AG10803 (cell line): ENCODE measurements around the gene MAP1LC3B2.
"Not testable (repeated sequence)": the region's sequence is repeated elsewhere in the genome, so short reads cannot be mapped to it uniquely, and the experiment has no call there.

Experiments
- DNase-seq: peaks from one replicate; pipeline ENCODE4 v3.0.0; 2010; ENCODE audit warnings: low read depth
- H3K4me3 ChIP-seq: 2 replicates; pipeline ENCODE4 v1.5.1; 2011; ENCODE audit warnings: mild to moderate bottlenecking, low read length, control low read depth
- CTCF ChIP-seq: conservative IDR thresholded peaks from 2 replicates; pipeline ENCODE4 v1.5.1; 2011; ENCODE audit warnings: mild to moderate bottlenecking, low read length, control low read depth, inconsistent platforms

Gene MAP1LC3B2

GRCh38 chr12:116568203-116568602, 9.0 kb downstream of the MAP1LC3B2 start:
- H3K4me3 ChIP-seq: no peak overlapping the region
- DNase-seq: no peak
- no peak for TF ChIP-seq CTCF

DNA sequence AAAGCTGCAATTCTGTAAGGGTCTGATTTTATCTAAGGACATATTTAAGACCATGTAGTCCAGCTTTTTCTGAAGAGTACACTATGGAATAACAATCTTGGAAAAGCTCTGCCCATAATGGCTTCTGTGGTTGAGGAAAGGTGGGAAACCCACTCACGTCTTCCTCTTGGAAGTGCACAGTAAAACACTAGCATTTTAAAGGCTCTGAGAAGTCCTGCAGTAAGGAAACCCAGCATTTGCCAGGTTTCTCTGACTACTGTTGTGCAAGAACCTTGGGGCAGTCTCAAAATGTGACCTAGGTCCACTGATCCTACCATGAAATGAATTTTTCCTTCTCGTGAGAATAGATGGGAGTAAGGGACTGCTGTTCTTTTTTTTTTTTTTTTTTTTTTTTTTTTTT, 11.9 kb downstream of the MAP1LC3B2 start:
- TF ChIP-seq CTCF: no peak
- no peak for DNase-seq
- H3K4me3 ChIP-seq: no peak overlapping the region

DNA sequence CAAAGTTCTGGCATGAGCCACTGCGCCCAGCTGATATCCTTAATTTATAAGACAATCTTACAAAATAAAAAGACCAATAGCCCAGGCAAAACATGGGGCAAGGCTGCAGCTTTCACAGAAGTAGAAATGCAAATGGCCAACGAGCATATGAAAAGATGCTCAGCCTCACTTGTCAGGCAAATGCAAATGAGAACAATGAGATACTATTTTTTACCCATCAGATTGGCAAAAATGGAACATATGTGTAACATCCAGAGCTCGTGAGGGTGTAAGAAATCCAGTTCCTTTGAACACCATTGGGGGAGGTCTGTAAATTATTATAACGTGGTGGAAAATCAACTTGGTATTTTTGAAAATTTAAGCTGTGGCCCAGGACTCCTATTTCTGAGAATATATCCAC, 14.6 kb downstream of the MAP1LC3B2 start:
- no peak overlapping the region for H3K4me3 ChIP-seq
- DNase-seq: no peak
- TF ChIP-seq CTCF: no peak

- not testable (repeated sequence) for DNase-seq, H3K4me3 ChIP-seq
These were observed 16.6 kb downstream of the MAP1LC3B2 start for GRCh38 chr12:116575754-116576153.

GRCh38 chr12:116577154-116577561, 18.0 kb downstream of the MAP1LC3B2 start:
- H3K4me3 ChIP-seq: no peak overlapping the region
- TF ChIP-seq CTCF: no peak
- DNase-seq: no peak

DNA sequence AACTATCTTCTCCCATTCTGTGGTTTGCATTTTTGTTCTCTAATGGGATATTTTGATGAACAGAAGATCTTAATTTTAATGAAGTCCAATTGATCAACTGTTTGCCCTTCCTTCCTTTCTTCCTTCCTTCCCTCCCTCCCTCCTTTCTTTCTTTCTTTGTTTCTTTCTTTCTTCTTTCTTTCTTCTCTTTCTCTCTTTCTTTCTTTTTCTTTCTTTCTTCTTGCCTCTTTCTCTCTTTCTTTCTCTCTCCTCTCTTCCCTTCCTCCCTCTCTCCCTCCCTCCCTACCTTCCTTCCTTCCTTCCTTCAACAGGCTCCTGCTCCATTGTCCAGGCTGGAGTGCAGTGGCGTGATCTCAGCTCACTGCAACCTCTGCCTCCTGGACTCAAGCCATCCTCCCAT, 18.9 kb downstream of the MAP1LC3B2 start:
- TF ChIP-seq CTCF: no peak
- DNase-seq: no peak
- H3K4me3 ChIP-seq: no peak overlapping the region

DNA sequence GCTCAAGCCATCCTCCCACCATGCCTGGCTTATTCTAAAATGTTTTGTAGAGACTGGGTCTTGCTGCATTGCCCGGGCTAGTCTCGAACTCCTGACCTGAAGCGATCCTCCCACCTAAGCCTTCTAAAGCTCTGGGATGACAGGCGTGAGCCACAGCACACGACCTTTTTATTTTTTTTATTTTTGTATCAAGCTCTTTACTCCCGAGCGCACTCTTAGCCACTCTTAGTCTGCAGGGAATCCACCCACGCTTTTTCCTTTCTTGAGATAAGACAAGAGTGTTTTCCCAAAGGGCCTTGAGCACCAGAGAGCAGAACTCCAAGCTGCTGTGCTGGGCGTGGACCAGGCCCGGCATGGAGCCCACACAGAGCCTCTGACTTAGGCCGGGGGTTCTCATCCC, 23.4 kb downstream of the MAP1LC3B2 start:
- TF ChIP-seq CTCF: no peak
- no peak overlapping the region for H3K4me3 ChIP-seq
- DNase-seq: no peak

DNA sequence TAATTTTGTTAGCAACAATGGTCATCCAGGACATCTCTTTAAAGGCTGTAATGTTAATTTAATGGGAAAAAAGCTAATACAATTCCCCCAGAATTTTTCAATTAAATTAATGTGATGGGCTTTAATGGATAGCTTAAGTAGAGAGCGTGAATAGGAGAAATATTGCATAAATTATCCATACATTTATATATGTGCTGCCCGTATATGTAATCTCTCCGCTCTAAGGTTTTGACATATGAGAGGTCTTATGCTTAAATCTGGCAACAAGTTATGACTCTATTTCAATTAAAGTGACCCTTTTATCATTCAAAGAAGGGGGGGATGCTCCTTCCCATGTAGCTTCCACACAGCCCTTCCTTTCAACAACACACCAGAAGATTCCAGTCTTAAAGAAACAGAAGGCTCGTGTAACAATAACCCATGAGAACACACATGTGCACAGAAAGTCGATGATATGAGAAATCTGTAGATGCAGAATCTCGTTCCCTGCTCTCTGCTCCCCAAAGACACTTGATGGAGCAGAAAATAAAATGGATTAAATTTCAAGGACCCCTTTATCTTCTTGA, 24.0 kb downstream of the MAP1LC3B2 start:
- no peak overlapping the region for H3K4me3 ChIP-seq
- TF ChIP-seq CTCF: no peak
- DNase-seq: no peak
